HepG2 (cell line): Measurements from ENCODE around the gene TMEM250. TPM values are rescaled to one million over a fixed set of nuclear protein-coding genes. Genes with fewer than 3 reads are reported as not detected.

Experiments
- ATAC-seq: fragments of 200-7000 bp; cut with Tn5 transposase; 3 replicates; pipeline ENCODE4 v1.9.1; 2020; ENCODE audit warnings: mild to moderate bottlenecking, moderate library complexity
- BruUV-seq: library from RNA; stranded (reverse); fragments of 400-500 nt; replicated peaks from 2 replicates; lab custom pipeline; 2021; lab: Mats Ljungman, UMichigan
- CTCF ChIA-PET: fragments of 300-600 bp; formaldehyde crosslinking; extraction: SDS; loops from one replicate; lab custom pipeline; 2021; ENCODE audit warnings: low total read pairs, inconsistent platforms, low intra/inter-chr PET ratio; lab: Yijun Ruan, JAX
- POLR2A ChIA-PET: fragments of 350-600 bp; sonication (Branson Sonifier 250); formaldehyde crosslinking; loops from one replicate; lab custom pipeline; 2020; ENCODE audit warnings: antibody characterized with exemption, inconsistent platforms; lab: Yijun Ruan, JAX
- DNase-seq: peaks from one replicate; pipeline ENCODE4 v3.0.0-alpha.2; 2015; ENCODE audit warnings: low spot score
- FAIRE-seq: peaks from 3 replicates; lab custom pipeline; 2011; peaks lifted over from hg19 to GRCh38; lab: Jason Lieb, UNC
- H2AFZ ChIP-seq: one replicate; pipeline ENCODE4 v1.6.1; 2011; ENCODE audit warnings: low read length, inconsistent platforms
- H3K27ac ChIP-seq: fragments of 300-600 bp; 3 replicates; pipeline ENCODE4 v1.8.0; 2011; ENCODE audit warnings: mixed run types, mild to moderate bottlenecking, mixed read lengths, low read length, inconsistent platforms; ENCODE audit not compliant: insufficient read depth; ENCODE audit errors: extremely low read length
- H3K27me3 ChIP-seq, 2 experiments: fragments of 200-600 bp in 1 of 2; 2 replicates in 1 of 2; 3 replicates in 1 of 2; pipeline versions ENCODE4 v1.6.0 to v1.8.0; 2011; ENCODE audit warnings: low read length in 2 of 2, mild to moderate bottlenecking in 2 of 2, moderate library complexity in 2 of 2, inconsistent platforms in 1 of 2; ENCODE audit not compliant: insufficient read depth in 2 of 2, control insufficient read depth in 1 of 2
- H3K36me3 ChIP-seq, 2 experiments: fragments of 200-600 bp in 1 of 2; replicated peaks in 1 of 2; 2 replicates in 1 of 2; 3 replicates in 1 of 2; pipeline versions ENCODE4 v1.5.1 to v1.8.0; 2011; ENCODE audit warnings: low read length in 2 of 2, inconsistent platforms in 1 of 2; ENCODE audit not compliant: insufficient read depth in 2 of 2, control insufficient read depth in 1 of 2
- H3K4me1 ChIP-seq: 2 replicates; pipeline ENCODE4 v1.5.1; 2012; ENCODE audit warnings: low read length, inconsistent platforms; ENCODE audit not compliant: insufficient read depth
- H3K4me2 ChIP-seq: 2 replicates; pipeline ENCODE4 v1.6.0; 2011; ENCODE audit warnings: low read depth, low read length, inconsistent platforms
- H3K4me3 ChIP-seq, 3 experiments: fragments of 200-600 bp in 1 of 3; sonication (generic), shearing (Covaris generic) in 1 of 3; replicated peaks in 1 of 3; 2 replicates each; pipeline ENCODE4 v1.5.1; 2011 to 2016; ENCODE audit warnings: low read length in 3 of 3, inconsistent platforms in 2 of 3, low read depth in 2 of 3, mild to moderate bottlenecking in 2 of 3, control low read depth in 1 of 3, mixed read lengths in 1 of 3; ENCODE audit not compliant: insufficient read depth in 1 of 3
- H3K79me2 ChIP-seq: one replicate; pipeline ENCODE4 v1.6.1; 2011; ENCODE audit warnings: low read length, inconsistent platforms; ENCODE audit not compliant: insufficient read depth
- H3K9ac ChIP-seq: 2 replicates; pipeline ENCODE4 v1.6.0; 2011; ENCODE audit warnings: mild to moderate bottlenecking, low read depth, low read length, inconsistent platforms; ENCODE audit not compliant: insufficient read depth
- H3K9me3 ChIP-seq: 2 replicates; pipeline ENCODE4 v1.5.1; 2012; ENCODE audit warnings: mild to moderate bottlenecking, low read length
- H4K20me1 ChIP-seq: 2 replicates; pipeline ENCODE4 v1.6.0; 2011; ENCODE audit warnings: inconsistent platforms, mild to moderate bottlenecking, low read length, moderate library complexity; ENCODE audit not compliant: insufficient read depth
- FOSL1 ChIP-seq: sonication (generic); formaldehyde crosslinking; IDR thresholded peaks from 2 replicates; pipeline ENCODE4 v1.9.0; 2021; ENCODE audit warnings: missing genetic modification reagents, borderline replicate concordance
- KDM2A ChIP-seq: sonication (generic); formaldehyde crosslinking; IDR thresholded peaks from 2 replicates; pipeline ENCODE4 v1.4.0; 2020; ENCODE audit warnings: low read depth, missing genetic modification reagents, borderline replicate concordance
- KDM5B ChIP-seq: sonication (generic); formaldehyde crosslinking; IDR thresholded peaks from 2 replicates; pipeline ENCODE4 v1.4.0; 2020; ENCODE audit warnings: missing genetic modification reagents, mild to moderate bottlenecking, borderline replicate concordance
- ZNF101 ChIP-seq: sonication (generic); formaldehyde crosslinking; IDR thresholded peaks from 2 replicates; pipeline ENCODE4 v1.4.0; 2020; ENCODE audit warnings: mild to moderate bottlenecking, low read depth, missing genetic modification reagents, borderline replicate concordance
- ZNF276 ChIP-seq: sonication (generic); formaldehyde crosslinking; IDR thresholded peaks from 2 replicates; pipeline ENCODE4 v1.4.0; 2020; ENCODE audit warnings: mild to moderate bottlenecking, low read depth, missing genetic modification reagents
- ZNF3 ChIP-seq: IDR thresholded peaks from 2 replicates; pipeline ENCODE4 v1.7.0; 2017; ENCODE audit warnings: inconsistent platforms
- ZNF772 ChIP-seq: sonication (generic); formaldehyde crosslinking; IDR thresholded peaks from 2 replicates; pipeline ENCODE4 v1.5.0; 2020; ENCODE audit warnings: mild to moderate bottlenecking, missing genetic modification reagents
- WGBS: methylation state at CpG from one replicate; pipeline ENCODE4 v1.1.6; 2017; ENCODE audit warnings: low lambda C conversion rate; 5-methylcytosine and 5-hydroxymethylcytosine counted together
- in situ Hi-C: cut with HindIII; loops from 2 replicates; pipeline ENCODE4 v1.10.0; 2017; ENCODE audit warnings: low pct_unique_long_range_greater_than_20kb; ENCODE audit not compliant: extremely low pct_ligation_motif_present
- intact Hi-C: fragments of 100-400 bp; cut with micrococcal nuclease; formaldehyde crosslinking; loops from one replicate; pipeline ENCODE4 v1.10.0; 2022; ENCODE audit not compliant: unreplicated experiment
- polyA plus RNA-seq, 8 experiments: library from polyadenylated mRNA; depleted of rRNA in 3 of 8; stranded (reverse) in 7 of 8; unstranded in 1 of 8; fragments of >200 nt; fragmentation: Illumina TruSeq in 4 of 8; extraction: Trizol in 4 of 8; gene quantifications; 2 replicates each; pipeline versions ENCODE4 v1.2.1 to v1.2.3, GENCODE V29; 2011 to 2016; ENCODE audit warnings: low read depth in 4 of 8, missing spikeins in 1 of 8, mixed read lengths in 1 of 8; ENCODE audit not compliant: insufficient read depth in 1 of 8
- total RNA-seq, 5 experiments: library from RNA; depleted of rRNA; stranded (reverse); fragments of >200 nt; fragmentation: Illumina TruSeq; extraction: Trizol; gene quantifications; 2 replicates each; pipeline ENCODE4 v1.2.3, GENCODE V29; 2016; ENCODE audit warnings: low read depth in 1 of 5

The TMEM250 gene
- total and polyA plus RNA-seq, 2 of the 13 experiments (the other 11 are each of a cell fraction or from before 2014, with no cell fraction given): 5.5 to 13.9 TPM

- Histone ChIP-seq H3K9ac (no peak overlapping the region), H3K4me1 (peaks cover 36% of the 10 kb centered on the region), H3K4me3 (no peak overlapping the region), H3K79me2 (peaks cover 87% of the 10 kb centered on the region), H2AFZ (no peak overlapping the region), H4K20me1 (peaks cover 41% of the 10 kb centered on the region; the same call in 1 of the 2 replicates), H3K27ac (no peak overlapping the region), H3K27me3 (no peaks in the 10 kb centered on the region), H3K4me2 (no peak overlapping the region), H3K9me3 (no peaks in the 10 kb centered on the region), H3K36me3 (0 out of 5 replicates have a peak, but pooled peaks cover 3 to 7% of the 10 kb centered on the region in 2 experiments)
- WGBS: 99% methylated on average over 15 of the region's 22 CpGs
- FAIRE-seq (no peak), ATAC-seq (no peak), DNase-seq (no peak)
- in situ Hi-C loops (no loop called here), intact Hi-C loops (no loop called here)
- BruUV-seq: no TSS peak
- ChIA-PET CTCF (interaction anchor here (1.6 kb wide), 1 partner anchor 34 kb away, joined by 8 read pairs; no protein-coding TSS in a partner anchor), POLR2A (no interaction called here)
- TF ChIP-seq ZNF276 (CRISPR knock-in tag) (no peak), ZNF3 (CRISPR knock-in tag) (no peak), FOSL1 (no peak), KDM2A (CRISPR knock-in tag) (no peak), KDM5B (no peak), ZNF772 (CRISPR knock-in tag) (no peak), ZNF101 (CRISPR knock-in tag) (no peak)
These were observed 29.6 kb downstream of the TMEM250 start for GRCh38 chr9:136088939-136089696.
